B cell (primary cell): ENCODE results near the gene GORASP1. TPM values are rescaled to one million over a fixed set of nuclear protein-coding genes. Genes with fewer than 3 reads are reported as not detected.
A peak's percentile ranks its signal among the peaks of the same experiment; 100 is the strongest.

Experiments used
- ATAC-seq: fragments of 200-7000 bp; cut with Tn5 transposase; one replicate; pipeline ENCODE4 v1.10.0; 2021; ENCODE audit warnings: low read depth, mild to moderate bottlenecking, moderate number of reproducible peaks, moderate library complexity
- CTCF ChIA-PET: fragments of 350-600 bp; sonication (Branson Sonifier 250); formaldehyde crosslinking; loops from one replicate; lab custom pipeline; 2021; ENCODE audit warnings: antibody characterized with exemption, inconsistent platforms; lab: Charles Lee
- POLR2A ChIA-PET: fragments of 350-600 bp; sonication (Branson Sonifier 250); formaldehyde crosslinking; loops from one replicate; lab custom pipeline; 2021; ENCODE audit warnings: antibody characterized with exemption; lab: Charles Lee
- DNase-seq: peaks from one replicate; pipeline ENCODE4 v3.0.0; 2013
- H2AFZ ChIP-seq: 2 replicates; pipeline ENCODE4 v1.6.1; 2012; ENCODE audit warnings: mild to moderate bottlenecking, low read depth, low read length; ENCODE audit not compliant: insufficient read depth, poor library complexity, severe bottlenecking
- H3K27ac ChIP-seq, 2 donors: 1 replicate in 1 of 2; 2 replicates in 1 of 2; pipeline ENCODE4 v1.5.1; 2012 to 2013; ENCODE audit warnings: low read length in 2 of 2, mild to moderate bottlenecking in 2 of 2, moderate library complexity in 1 of 2
- H3K27me3 ChIP-seq, 4 experiments: fragments of 200-600 bp in 1 of 4; sonication (generic) in 1 of 4; replicated peaks in 1 of 4; 1 replicate in 2 of 4; 2 replicates in 2 of 4; pipeline versions ENCODE4 v1.6.1 to v1.7.0; 2013 to 2016; ENCODE audit warnings: low read length in 3 of 4, mild to moderate bottlenecking in 2 of 4, mixed read lengths in 1 of 4, moderate library complexity in 1 of 4; ENCODE audit not compliant: insufficient read depth in 4 of 4, control insufficient read depth in 3 of 4; ENCODE audit errors: control extremely low read depth in 1 of 4
- H3K36me3 ChIP-seq, 2 experiments: replicated peaks in 1 of 2; 1 replicate in 1 of 2; 2 replicates in 1 of 2; pipeline versions ENCODE4 v1.6.1 to v1.7.1; 2013; ENCODE audit warnings: low read length in 1 of 2; ENCODE audit not compliant: insufficient read depth in 2 of 2, control insufficient read depth in 1 of 2; ENCODE audit errors: control extremely low read depth in 1 of 2, extremely low read depth in 1 of 2
- H3K4me1 ChIP-seq, 2 donors: fragments of 200-600 bp in 1 of 2; sonication (generic) in 1 of 2; 1 replicate in 1 of 2; 2 replicates in 1 of 2; pipeline versions ENCODE4 v1.5.1 to v1.6.1; 2013 to 2017; ENCODE audit warnings: low read length in 2 of 2; ENCODE audit not compliant: control insufficient read depth in 2 of 2, insufficient read depth in 2 of 2
- H3K4me2 ChIP-seq: replicated peaks from 2 replicates; pipeline ENCODE3; 2012; ENCODE audit warnings: mild to moderate bottlenecking, low read depth, low read length; ENCODE audit not compliant: poor library complexity, severe bottlenecking
- H3K4me3 ChIP-seq, 5 experiments: fragments of 200-600 bp in 1 of 5; sonication (generic) in 1 of 5; 1 replicate in 3 of 5; 2 replicates in 2 of 5; pipeline versions ENCODE4 v1.5.1 to v1.7.0; 2011 to 2016; ENCODE audit warnings: low read length in 4 of 5, mild to moderate bottlenecking in 4 of 5, low read depth in 2 of 5, control low read depth in 1 of 5, moderate library complexity in 1 of 5; ENCODE audit not compliant: insufficient read depth in 1 of 5; ENCODE audit errors: control extremely low read depth in 1 of 5, extremely low read depth in 1 of 5
- H3K79me2 ChIP-seq: fragments of 200-600 bp; sonication (generic); one replicate; pipeline ENCODE4 v1.6.0; 2016; ENCODE audit warnings: low read length; ENCODE audit not compliant: control insufficient read depth, insufficient read depth
- H3K9ac ChIP-seq: fragments of 200-600 bp; sonication (generic); 2 replicates; pipeline ENCODE4 v1.6.1; 2017; ENCODE audit warnings: mild to moderate bottlenecking, low read length, moderate library complexity
- H3K9me3 ChIP-seq, 3 donors: one replicate each; pipeline versions ENCODE4 v1.6.1 to v1.7.1; 2013; ENCODE audit warnings: low read length in 2 of 3; ENCODE audit not compliant: control insufficient read depth in 2 of 3, insufficient read depth in 1 of 3; ENCODE audit errors: control extremely low read depth in 1 of 3
- H4K20me1 ChIP-seq: 2 replicates; pipeline ENCODE4 v1.6.0; 2012; ENCODE audit warnings: mild to moderate bottlenecking, low read length; ENCODE audit not compliant: insufficient read depth, control insufficient read depth, poor library complexity, severe bottlenecking
- H3K27ac Mint-ChIP-seq: one replicate; pipeline ENCODE4 v1.8.0; 2021; ENCODE audit warnings: mixed read lengths
- H3K27me3 Mint-ChIP-seq: one replicate; pipeline ENCODE4 v1.8.0; 2021; ENCODE audit warnings: mixed read lengths
- H3K4me1 Mint-ChIP-seq: one replicate; pipeline ENCODE4 v1.8.0; 2021; ENCODE audit warnings: mixed read lengths
- H3K4me3 Mint-ChIP-seq: one replicate; pipeline ENCODE4 v1.8.0; 2021; ENCODE audit warnings: mixed read lengths
- H3K9me3 Mint-ChIP-seq: one replicate; pipeline ENCODE4 v1.8.0; 2022; ENCODE audit warnings: mixed read lengths; ENCODE audit not compliant: insufficient read depth
- CTCF ChIP-seq: fragments of 200-600 bp; IDR thresholded peaks from one replicate; pipeline ENCODE4 v1.8.0; 2022; ENCODE audit warnings: antibody characterized with exemption, mild to moderate bottlenecking
- EZH2 ChIP-seq: IDR thresholded peaks from 2 replicates; pipeline ENCODE4 v1.6.1; 2012; ENCODE audit warnings: borderline replicate concordance, low read depth, mild to moderate bottlenecking, moderate library complexity, low read length; ENCODE audit not compliant: insufficient read depth, poor library complexity, severe bottlenecking
- WGBS: methylation state at CpG from one replicate; pipeline ENCODE4 v1.1.5; 2013; ENCODE audit warnings: missing lambda C conversion rate; ENCODE audit not compliant: insufficient coverage; 5-methylcytosine and 5-hydroxymethylcytosine counted together
- intact Hi-C: fragments of 100-400 bp; cut with micrococcal nuclease; formaldehyde crosslinking; loops from one replicate; pipeline ENCODE4 v1.10.0; 2022
- polyA minus RNA-seq: library from RNA; depleted of rRNA, polyadenylated mRNA; stranded (reverse); fragments of >200 nt; gene quantifications from 2 replicates; pipeline ENCODE4 v1.2.3, GENCODE V29; 2012
- polyA plus RNA-seq: library from polyadenylated mRNA; depleted of rRNA; stranded (reverse); fragments of >200 nt; gene quantifications from 2 replicates; pipeline ENCODE4 v1.2.3, GENCODE V29; 2012
- total RNA-seq, 2 donors: library from RNA; stranded (reverse); fragments of 120-200 nt in 1 of 2; gene quantifications; 1 replicate in 1 of 2; 2 replicates in 1 of 2; pipeline versions ENCODE4 v1.2.3 to v1.2.4, GENCODE V29; 2013 to 2022

Gene GORASP1
- 84.0 and 97.5 TPM in 2 replicates for total RNA-seq
- total RNA-seq (2013) = 54.8 TPM
- polyA plus RNA-seq = 81.7 and 98.7 TPM in 2 replicates
- polyA minus RNA-seq = 52.6 and 63.4 TPM in 2 replicates

- peaks cover 19% of the 10 kb centered on the region for H4K20me1 ChIP-seq
- peaks cover 0 to 37% of the 10 kb centered on the region in 2 experiments for H3K36me3 ChIP-seq
- Mint-ChIP-seq H3K4me3 (peak within 1 kb of the TSS; percentile 93), H3K4me1 (peaks cover 62% of the 10 kb centered on the region), H3K27ac (peak within 1 kb of the TSS; percentile 90), H3K9me3 (no peaks in the 10 kb centered on the region), H3K27me3 (no peaks in the 10 kb centered on the region)
- no peak for TF ChIP-seq EZH2
- TF ChIP-seq CTCF = no peak
- peak; percentile 48 for ATAC-seq
- H3K4me2 ChIP-seq = peak within 1 kb of the TSS; percentile 92
- peaks cover 43% of the 10 kb centered on the region for H3K79me2 ChIP-seq
- no peaks in the 10 kb centered on the region for H3K27me3 ChIP-seq
- intact Hi-C loops = loop anchor here (1.0 to 10.0 kb wide), 8 partner anchors 14 to 973 kb away; partner anchors contain the start of genes ACAA1, MYD88, SCN11A and SLC25A38
- peak; percentile 80 for DNase-seq
- WGBS = under 1% methylated on average over 74 of the region's 74 CpGs
- ChIA-PET POLR2A (interaction anchor here (0.8 to 2.2 kb wide), 8 partner anchors 10 to 181 kb away, joined by 3 to 10 read pairs (median 4); no protein-coding TSS in a partner anchor), CTCF (interaction anchor here (1.1 to 5.0 kb wide), 12 partner anchors 8 to 184 kb away, joined by 3 to 26 read pairs (median 7); no protein-coding TSS in a partner anchor)
- H3K27ac ChIP-seq = peak within 1 kb of the TSS; percentile 63 to 88
- H3K9ac ChIP-seq = peak within 1 kb of the TSS; percentile 97
- H2AFZ ChIP-seq = peak within 1 kb of the TSS; percentile 96
- peak within 1 kb of the TSS; percentile 63 to 99 (median 96) for H3K4me3 ChIP-seq
- no peaks in the 10 kb centered on the region for H3K9me3 ChIP-seq
- H3K4me1 ChIP-seq = peaks cover 41 to 54% of the 10 kb centered on the region in 2 donors
Observed at GRCh38 chr3:39107388-39108199, at the start of gene GORASP1, which contains the start of gene TTC21A. GORASP1 (minus strand) TSS chr3:39107627; CDS start chr3:39107541, 86 bp downstream. TTC21A (plus strand) TSS chr3:39107680; CDS start chr3:39107838, 158 bp downstream.
